GM12864 (cell line): ENCODE results near the gene TUBB3.

Source experiments
- DNase-seq: peaks from one replicate; pipeline ENCODE4 v3.0.0-alpha.2; 2011; ENCODE audit warnings: low read depth
- H3K4me3 ChIP-seq: 2 replicates; pipeline ENCODE4 v1.5.1; 2011; ENCODE audit warnings: mild to moderate bottlenecking, low read depth, low read length, control low read depth
- CTCF ChIP-seq: IDR thresholded peaks from 2 replicates; pipeline ENCODE4 v1.5.1; 2011; ENCODE audit warnings: low read depth, mild to moderate bottlenecking, moderate library complexity, low read length, control low read depth, inconsistent platforms; ENCODE audit errors: missing control alignments

The TUBB3 gene

GRCh38 chr16:89887243-89887642, 35.9 kb upstream of the TUBB3 start:
- DNase-seq, result no peak
- no peak overlapping the region for H3K4me3 ChIP-seq
- no peak for TF ChIP-seq CTCF

GRCh38 chr16:89890200-89890599, 32.9 kb upstream of the TUBB3 start:
- H3K4me3 ChIP-seq, result no peak overlapping the region
- TF ChIP-seq CTCF, result no peak
- no peak for DNase-seq

- no peak for DNase-seq
- H3K4me3 ChIP-seq, result no peak overlapping the region
- no peak for TF ChIP-seq CTCF
Measured at GRCh38 chr16:89890886-89891657, 32.1 kb upstream of the TUBB3 start.

GRCh38 chr16:89892055-89892630, 31.0 kb upstream of the TUBB3 start:
- no peak overlapping the region for H3K4me3 ChIP-seq
- no peak for TF ChIP-seq CTCF
- no peak for DNase-seq

GRCh38 chr16:89892635-89893034, 30.5 kb upstream of the TUBB3 start:
- no peak overlapping the region for H3K4me3 ChIP-seq
- TF ChIP-seq CTCF, result no peak
- no peak for DNase-seq

- DNase-seq, result no peak
- TF ChIP-seq CTCF, result no peak
- H3K4me3 ChIP-seq, result no peak overlapping the region
Measured at GRCh38 chr16:89893642-89894548, 29.2 kb upstream of the TUBB3 start.
